ENCODE results near the gene CLRN3.

Gene CLRN3

DNA sequence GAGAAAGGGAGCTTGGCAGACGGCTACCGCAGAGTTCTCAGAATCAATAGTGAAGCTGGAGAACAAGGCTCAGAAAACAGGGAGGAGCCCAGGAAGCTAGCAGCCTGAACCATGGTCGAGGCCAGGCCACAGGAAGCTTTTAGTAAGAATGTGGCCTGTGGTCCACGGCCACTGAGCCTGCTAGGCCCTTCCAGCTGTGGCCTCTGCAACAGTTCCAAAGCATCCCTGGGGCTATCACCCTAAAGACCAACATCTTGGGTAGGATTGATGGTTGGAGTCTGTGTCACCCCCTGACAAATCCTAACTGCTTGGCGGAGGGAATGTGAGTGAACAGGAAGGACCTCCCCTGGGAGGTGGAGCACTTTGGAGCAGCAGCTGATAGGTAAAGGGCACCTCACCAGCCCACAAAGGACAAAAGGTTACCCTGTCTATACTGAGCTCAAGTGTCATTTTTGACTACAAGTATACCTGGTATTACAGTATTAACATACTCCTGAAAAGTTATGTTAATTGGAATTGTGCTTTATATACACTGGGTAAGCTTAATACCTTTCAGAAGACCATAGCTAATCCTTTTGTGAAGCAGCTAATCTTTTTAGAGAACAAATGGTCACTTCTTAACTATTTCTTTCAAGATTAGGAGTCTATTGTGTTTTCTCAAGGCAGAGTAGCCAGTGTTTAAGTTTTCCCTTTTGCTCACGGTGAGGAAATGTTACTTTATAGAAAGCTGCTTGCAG, 32.9 kb upstream of the CLRN3 start:
- H3K36me3 ChIP-seq (ENCODE audit: control insufficient read depth, insufficient read depth, low read length) = no peaks in the 10 kb centered on the region
- H3K9ac ChIP-seq (ENCODE audit: low read length) = no peak overlapping the region
- H3K27me3 ChIP-seq (ENCODE audit: control insufficient read depth, insufficient read depth, low read length) = no peaks in the 10 kb centered on the region
- H3K4me3 ChIP-seq (ENCODE audit: low read length) = no peak overlapping the region
- H3K9me3 ChIP-seq (ENCODE audit: control insufficient read depth, low read length) = no peaks in the 10 kb centered on the region
- H3K4me1 ChIP-seq (ENCODE audit: control insufficient read depth, insufficient read depth, low read length) = peaks cover 61% of the 10 kb centered on the region

DNA sequence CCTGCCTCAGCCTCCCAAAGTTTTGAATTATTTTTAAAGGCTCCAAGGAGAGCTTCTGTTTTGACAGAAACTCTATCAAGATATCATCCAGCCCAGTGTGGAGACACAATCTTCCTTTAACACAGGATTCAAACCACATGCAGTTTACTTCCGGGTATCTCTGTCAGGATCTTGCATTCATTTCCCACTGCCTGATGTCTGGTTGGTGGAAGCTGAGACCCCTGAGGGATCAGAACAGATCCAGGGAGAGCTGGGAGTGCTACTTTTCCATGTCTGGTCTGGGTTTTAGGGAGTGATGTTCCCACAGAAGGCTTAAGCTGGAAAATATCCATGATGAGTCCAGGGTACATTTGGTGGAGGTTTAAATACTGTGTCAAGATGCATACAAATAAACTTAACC, 30.9 kb upstream of the CLRN3 start:
- no peaks in the 10 kb centered on the region for H3K9me3 ChIP-seq (ENCODE audit: control insufficient read depth, low read length)
- no peak overlapping the region for H3K9ac ChIP-seq (ENCODE audit: low read length)
- H3K4me1 ChIP-seq (ENCODE audit: control insufficient read depth, insufficient read depth, low read length) = peaks cover 64% of the 10 kb centered on the region
- H3K27me3 ChIP-seq (ENCODE audit: control insufficient read depth, insufficient read depth, low read length) = no peaks in the 10 kb centered on the region
- H3K36me3 ChIP-seq (ENCODE audit: control insufficient read depth, insufficient read depth, low read length) = no peaks in the 10 kb centered on the region
- H3K4me3 ChIP-seq (ENCODE audit: low read length) = no peak overlapping the region

DNA sequence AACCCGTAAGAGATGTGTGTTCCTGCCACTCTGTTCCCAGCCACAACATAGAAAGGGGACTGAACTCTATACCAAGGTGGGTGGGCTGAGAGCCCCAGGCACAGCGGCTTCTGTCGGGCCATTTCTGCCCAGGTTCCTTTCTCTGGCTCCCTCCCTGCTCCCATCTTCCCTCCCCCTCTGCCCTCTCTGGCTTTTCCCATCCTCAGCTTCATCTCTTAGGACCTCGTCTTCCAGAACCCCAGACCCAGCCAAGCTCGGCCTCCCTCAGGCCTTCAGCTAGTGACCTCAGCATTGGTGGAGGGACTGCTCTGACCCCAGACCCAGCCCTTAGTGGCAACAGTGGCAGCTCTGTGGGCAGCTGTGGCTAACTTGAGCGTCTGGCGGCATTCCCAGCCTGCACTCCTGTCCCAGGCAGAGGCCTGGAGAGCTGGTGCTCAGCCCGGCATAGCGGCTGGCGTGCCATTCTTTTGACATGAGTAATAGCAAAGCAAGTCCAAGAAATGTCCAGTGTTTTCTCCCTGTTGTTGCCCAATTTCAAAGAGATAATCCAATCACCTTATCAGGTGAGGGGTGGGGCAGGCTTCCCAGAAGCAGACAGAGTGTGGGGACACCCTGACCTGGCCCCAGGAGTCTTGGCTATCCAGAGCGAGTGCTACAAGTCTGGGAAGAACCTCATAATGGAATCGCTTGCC, 30.1 kb upstream of the CLRN3 start:
- H3K4me3 ChIP-seq (ENCODE audit: low read length) = no peak overlapping the region
- H3K36me3 ChIP-seq (ENCODE audit: control insufficient read depth, insufficient read depth, low read length) = no peaks in the 10 kb centered on the region
- no peak overlapping the region for H3K9ac ChIP-seq (ENCODE audit: low read length)
- no peaks in the 10 kb centered on the region for H3K9me3 ChIP-seq (ENCODE audit: control insufficient read depth, low read length)
- H3K27me3 ChIP-seq (ENCODE audit: control insufficient read depth, insufficient read depth, low read length) = no peaks in the 10 kb centered on the region
- H3K4me1 ChIP-seq (ENCODE audit: control insufficient read depth, insufficient read depth, low read length) = peaks cover 56% of the 10 kb centered on the region

DNA sequence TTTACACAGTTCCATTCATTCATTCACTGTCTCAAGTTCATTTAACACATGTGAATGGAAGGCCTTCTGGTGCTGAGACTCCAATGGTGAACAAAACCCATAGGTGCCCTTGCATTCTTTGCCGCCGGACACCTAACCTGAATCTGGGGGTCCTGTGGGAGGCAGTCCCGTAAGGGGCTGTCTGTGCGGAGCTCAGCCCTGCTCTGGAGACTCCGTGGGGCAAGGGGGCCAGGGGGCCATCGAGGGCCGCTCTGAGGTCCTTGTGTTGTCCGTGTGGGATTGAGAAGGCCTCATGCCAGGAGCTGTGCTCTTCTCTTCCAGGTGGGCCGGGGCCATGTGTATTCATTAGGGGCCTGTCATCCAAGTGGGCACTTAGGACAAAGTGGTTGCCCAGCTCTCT, 29.5 kb upstream of the CLRN3 start:
- Histone ChIP-seq H3K36me3 (ENCODE audit: control insufficient read depth, insufficient read depth, low read length) (no peaks in the 10 kb centered on the region), H3K4me3 (ENCODE audit: low read length) (no peak overlapping the region), H3K4me1 (ENCODE audit: control insufficient read depth, insufficient read depth, low read length) (peaks cover 51% of the 10 kb centered on the region), H3K9me3 (ENCODE audit: control insufficient read depth, low read length) (no peaks in the 10 kb centered on the region), H3K9ac (ENCODE audit: low read length) (no peak overlapping the region), H3K27me3 (ENCODE audit: control insufficient read depth, insufficient read depth, low read length) (no peaks in the 10 kb centered on the region)

DNA sequence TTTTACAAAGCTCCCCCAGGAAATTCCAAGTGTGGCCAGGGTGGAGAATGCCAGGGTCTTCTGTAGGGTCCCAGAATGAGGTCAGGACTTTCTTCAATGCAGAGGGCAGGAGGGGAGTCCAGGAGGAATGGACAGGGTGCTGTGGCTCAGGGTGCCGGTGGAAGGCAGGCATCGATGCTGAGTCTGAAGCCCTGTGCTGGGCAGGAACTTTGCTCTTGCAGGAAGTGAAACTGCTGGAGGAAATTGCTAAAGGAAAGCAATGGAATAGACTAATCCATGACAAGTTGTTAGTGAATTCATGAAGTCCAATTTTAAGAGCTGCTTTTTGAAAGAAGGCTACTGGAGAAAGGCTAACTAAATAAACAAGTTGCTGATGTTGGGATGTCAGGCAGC, 29.0 kb upstream of the CLRN3 start:
- H3K27me3 ChIP-seq (ENCODE audit: control insufficient read depth, insufficient read depth, low read length) = no peaks in the 10 kb centered on the region
- no peaks in the 10 kb centered on the region for H3K36me3 ChIP-seq (ENCODE audit: control insufficient read depth, insufficient read depth, low read length)
- peaks cover 51% of the 10 kb centered on the region for H3K4me1 ChIP-seq (ENCODE audit: control insufficient read depth, insufficient read depth, low read length)
- H3K9me3 ChIP-seq (ENCODE audit: control insufficient read depth, low read length) = no peaks in the 10 kb centered on the region
- H3K4me3 ChIP-seq (ENCODE audit: low read length) = no peak overlapping the region
- H3K9ac ChIP-seq (ENCODE audit: low read length) = no peak overlapping the region

DNA sequence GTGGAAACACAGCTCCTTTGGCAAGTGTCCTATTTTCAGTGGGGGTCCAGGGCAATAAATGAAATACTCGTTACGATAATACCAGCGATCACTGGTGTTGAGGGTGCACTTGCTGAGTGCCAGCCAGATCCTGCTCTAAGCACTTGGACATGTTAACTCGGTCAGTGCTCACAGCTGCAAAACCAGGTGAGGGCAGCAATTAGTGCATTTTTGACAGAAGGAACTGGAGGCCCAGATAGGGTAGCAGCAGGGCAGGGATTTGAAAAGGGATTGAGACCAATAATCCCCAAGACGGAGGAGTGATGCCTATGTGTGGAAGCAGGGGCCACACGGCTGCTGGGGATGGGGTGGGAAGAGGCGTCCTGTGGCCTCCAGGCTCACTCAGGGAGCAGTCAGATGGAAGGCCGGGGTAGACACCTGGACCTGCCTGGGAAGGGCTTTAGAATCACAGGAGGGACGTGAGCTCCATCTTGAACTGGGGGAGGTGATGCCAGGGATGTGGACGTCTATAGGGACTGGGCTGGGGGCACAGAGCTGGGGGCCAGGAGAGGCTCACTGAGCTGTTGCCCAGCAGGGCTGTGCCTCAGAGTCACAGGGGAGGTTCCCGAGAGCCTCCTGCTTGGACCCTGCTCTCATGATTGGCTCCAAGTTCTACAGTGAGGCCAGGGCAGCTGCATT, 28.5 kb upstream of the CLRN3 start:
- Histone ChIP-seq H3K4me1 (ENCODE audit: control insufficient read depth, insufficient read depth, low read length) (peaks cover 48% of the 10 kb centered on the region), H3K9ac (ENCODE audit: low read length) (no peak overlapping the region), H3K27me3 (ENCODE audit: control insufficient read depth, insufficient read depth, low read length) (no peaks in the 10 kb centered on the region), H3K36me3 (ENCODE audit: control insufficient read depth, insufficient read depth, low read length) (no peaks in the 10 kb centered on the region), H3K9me3 (ENCODE audit: control insufficient read depth, low read length) (no peaks in the 10 kb centered on the region), H3K4me3 (ENCODE audit: low read length) (no peak overlapping the region)

DNA sequence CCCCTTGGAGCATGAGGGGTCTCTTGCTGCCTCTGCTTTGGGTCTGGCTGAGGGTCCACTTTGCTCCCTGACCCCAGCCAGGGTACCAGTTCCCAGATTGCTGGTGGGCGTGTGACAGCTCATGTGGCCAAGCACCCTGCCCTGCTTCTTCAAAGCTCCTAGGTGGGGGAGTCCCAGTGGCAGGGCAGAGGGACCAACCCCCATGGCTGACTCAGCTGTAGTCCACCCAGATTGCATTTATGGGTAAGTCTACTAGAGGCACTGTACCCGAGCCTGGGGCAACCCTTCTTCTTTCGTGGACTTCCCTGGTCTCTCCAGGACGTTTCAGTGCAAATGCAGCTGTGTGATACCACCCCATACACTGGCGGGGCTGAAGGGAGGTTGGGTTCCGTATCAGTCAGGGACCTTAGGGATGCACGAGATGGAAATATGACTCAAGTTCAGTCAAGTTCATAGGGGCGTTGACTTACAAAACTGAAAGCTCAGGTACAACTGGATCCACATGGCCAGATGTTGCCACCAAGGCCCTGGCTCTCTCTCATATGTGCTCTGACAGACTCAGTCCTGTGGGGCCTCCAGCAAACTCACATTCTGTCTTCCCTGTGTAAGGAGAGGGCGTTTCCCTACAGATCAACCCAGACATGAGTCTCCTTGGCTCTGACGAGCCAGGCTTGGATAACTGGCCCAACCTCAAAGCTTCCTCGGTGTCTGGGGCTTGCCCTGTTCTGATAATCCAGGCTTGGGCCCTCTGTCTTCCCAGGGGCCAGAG, 27.7 kb upstream of the CLRN3 start:
- no peaks in the 10 kb centered on the region for H3K9me3 ChIP-seq (ENCODE audit: control insufficient read depth, low read length)
- H3K4me1 ChIP-seq (ENCODE audit: control insufficient read depth, insufficient read depth, low read length) = peaks cover 41% of the 10 kb centered on the region
- H3K27me3 ChIP-seq (ENCODE audit: control insufficient read depth, insufficient read depth, low read length) = no peaks in the 10 kb centered on the region
- H3K4me3 ChIP-seq (ENCODE audit: low read length) = no peak overlapping the region
- H3K9ac ChIP-seq (ENCODE audit: low read length) = no peak overlapping the region
- H3K36me3 ChIP-seq (ENCODE audit: control insufficient read depth, insufficient read depth, low read length) = no peaks in the 10 kb centered on the region

DNA sequence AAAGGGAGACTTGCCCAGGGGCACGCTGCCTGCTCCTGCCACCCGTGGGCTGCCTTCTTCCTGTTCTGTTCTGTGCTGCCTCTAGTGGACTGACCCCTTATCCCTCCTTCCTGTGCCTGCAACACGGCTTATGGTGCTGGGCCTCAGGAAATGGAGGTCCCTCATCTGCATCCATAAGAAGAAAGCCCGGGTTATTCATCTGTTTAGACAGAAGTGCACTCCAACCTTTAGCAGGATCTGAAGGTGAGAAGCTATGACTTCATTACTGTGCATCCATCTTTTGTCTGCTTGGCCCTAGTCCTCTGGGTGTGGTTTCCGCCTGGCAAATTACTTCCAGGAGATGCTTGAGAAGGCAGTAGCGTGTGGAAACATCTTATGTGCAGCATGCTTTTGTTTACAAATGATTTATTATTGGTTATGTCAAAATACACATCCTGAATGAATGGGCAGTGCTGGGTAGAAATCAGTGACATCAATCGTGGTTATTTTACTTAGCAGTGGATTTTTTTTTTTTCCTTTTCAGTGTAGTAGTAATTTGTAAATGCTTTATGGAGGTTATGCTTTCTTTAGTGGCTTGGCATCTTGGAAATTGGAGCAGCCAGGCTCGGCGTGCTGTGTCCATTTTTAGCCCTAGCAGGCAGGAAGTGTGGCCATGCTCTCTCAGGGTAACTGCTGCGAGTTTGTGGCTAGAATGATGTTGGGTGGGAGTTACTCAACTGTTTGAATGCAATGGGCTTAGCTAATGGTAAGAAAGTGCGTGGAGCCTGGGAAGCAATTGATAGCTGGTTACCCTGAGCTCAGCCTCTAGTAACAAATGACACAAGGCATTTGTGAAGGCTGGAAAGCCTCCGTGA, 26.9 kb upstream of the CLRN3 start:
- peaks cover 34% of the 10 kb centered on the region for H3K4me1 ChIP-seq (ENCODE audit: control insufficient read depth, insufficient read depth, low read length)
- no peaks in the 10 kb centered on the region for H3K36me3 ChIP-seq (ENCODE audit: control insufficient read depth, insufficient read depth, low read length)
- H3K9me3 ChIP-seq (ENCODE audit: control insufficient read depth, low read length) = no peaks in the 10 kb centered on the region
- H3K4me3 ChIP-seq (ENCODE audit: low read length) = no peak overlapping the region
- no peaks in the 10 kb centered on the region for H3K27me3 ChIP-seq (ENCODE audit: control insufficient read depth, insufficient read depth, low read length)
- H3K9ac ChIP-seq (ENCODE audit: low read length) = no peak overlapping the region

DNA sequence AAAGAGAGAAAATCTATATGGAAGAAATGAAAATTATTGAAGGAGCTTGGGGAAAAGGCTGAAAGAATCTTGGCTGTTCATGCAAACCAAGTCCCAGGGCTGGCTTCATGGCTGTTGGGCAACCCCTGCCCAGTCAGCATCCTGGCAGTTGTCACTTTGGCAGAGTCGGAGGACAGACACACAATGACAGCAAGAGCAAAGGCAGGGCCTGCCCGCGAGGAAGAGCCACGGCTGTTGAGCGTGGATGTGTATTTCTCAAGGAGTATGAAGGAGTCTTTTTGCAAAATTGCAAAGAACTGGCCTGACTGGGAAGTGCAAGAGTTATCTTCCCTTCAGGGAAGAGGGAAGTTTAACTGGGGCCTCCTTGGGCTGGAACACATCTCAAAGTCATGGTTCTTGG, 25.8 kb upstream of the CLRN3 start:
- Histone ChIP-seq H3K9ac (ENCODE audit: low read length) (no peak overlapping the region), H3K4me1 (ENCODE audit: control insufficient read depth, insufficient read depth, low read length) (peaks cover 34% of the 10 kb centered on the region)

DNA sequence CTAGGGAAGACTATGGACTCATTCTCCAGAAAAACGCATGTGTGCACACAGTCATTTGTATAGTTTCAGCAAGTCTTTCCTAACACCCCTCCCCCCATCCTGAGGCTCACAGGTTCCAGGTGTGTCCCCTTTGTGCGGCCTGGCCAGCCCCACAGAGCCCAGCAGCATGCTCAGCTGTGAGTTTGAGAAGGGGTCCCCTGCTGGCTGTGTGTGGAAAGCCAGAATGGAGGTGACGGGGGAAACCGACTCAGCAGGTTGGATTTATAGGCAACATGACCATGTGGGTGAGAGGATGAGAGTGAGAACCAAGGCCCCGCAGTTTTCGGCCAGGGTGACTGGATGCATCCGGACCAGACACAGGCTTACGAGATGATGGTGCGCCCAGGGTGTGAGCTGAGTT, 24.1 kb upstream of the CLRN3 start:
- H3K36me3 ChIP-seq (ENCODE audit: control insufficient read depth, insufficient read depth, low read length) = no peaks in the 10 kb centered on the region
- no peaks in the 10 kb centered on the region for H3K27me3 ChIP-seq (ENCODE audit: control insufficient read depth, insufficient read depth, low read length)
- H3K4me1 ChIP-seq (ENCODE audit: control insufficient read depth, insufficient read depth, low read length) = peaks cover 20% of the 10 kb centered on the region
- H3K9ac ChIP-seq (ENCODE audit: low read length) = no peak overlapping the region
- H3K9me3 ChIP-seq (ENCODE audit: control insufficient read depth, low read length) = no peaks in the 10 kb centered on the region
- H3K4me3 ChIP-seq (ENCODE audit: low read length) = no peak overlapping the region

More for the DNA sequence above, 25.8 kb upstream of the CLRN3 start:
- Histone ChIP-seq H3K4me3 (ENCODE audit: low read length) (no peak overlapping the region), H3K9me3 (ENCODE audit: control insufficient read depth, low read length) (no peaks in the 10 kb centered on the region), H3K36me3 (ENCODE audit: control insufficient read depth, insufficient read depth, low read length) (no peaks in the 10 kb centered on the region), H3K27me3 (ENCODE audit: control insufficient read depth, insufficient read depth, low read length) (no peaks in the 10 kb centered on the region)

DNA sequence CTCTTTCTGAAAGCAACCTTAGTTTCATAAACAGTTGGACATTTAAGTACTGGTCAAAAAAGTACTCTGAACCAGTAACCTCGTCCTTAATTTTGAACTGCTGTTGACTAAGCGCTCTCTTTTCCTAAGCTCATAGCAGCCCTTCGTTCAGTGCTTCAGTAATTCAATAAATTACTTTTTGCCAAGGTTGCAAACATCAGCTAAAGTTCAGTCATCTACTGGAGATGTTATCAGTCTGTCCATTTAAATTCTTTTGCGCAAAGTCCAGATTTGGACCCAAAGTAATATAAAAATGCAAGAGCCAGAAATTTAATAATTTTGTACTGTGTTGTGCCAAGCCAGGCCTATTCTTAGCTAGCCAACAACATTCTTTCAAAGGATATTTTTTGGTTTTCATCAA, 22.6 kb upstream of the CLRN3 start:
- Histone ChIP-seq H3K4me3 (ENCODE audit: low read length) (no peak overlapping the region), H3K9me3 (ENCODE audit: control insufficient read depth, low read length) (no peaks in the 10 kb centered on the region), H3K36me3 (ENCODE audit: control insufficient read depth, insufficient read depth, low read length) (no peaks in the 10 kb centered on the region), H3K9ac (ENCODE audit: low read length) (no peak overlapping the region), H3K27me3 (ENCODE audit: control insufficient read depth, insufficient read depth, low read length) (no peaks in the 10 kb centered on the region), H3K4me1 (ENCODE audit: control insufficient read depth, insufficient read depth, low read length) (peaks cover 17% of the 10 kb centered on the region)

All from mucosa of stomach (tissue), 1 donor.